GM12878 (cell line): ENCODE results near the gene TPST1. TPM values are rescaled to one million over a fixed set of nuclear protein-coding genes. Genes with fewer than 3 reads are reported as not detected.

Experiments
- ATAC-seq: fragments of 200-7000 bp; cut with Tn5 transposase; 3 replicates; pipeline ENCODE4 v1.9.1; 2020; ENCODE audit warnings: mild to moderate bottlenecking, moderate library complexity
- BruUV-seq: library from RNA; stranded (reverse); fragments of 400-500 nt; replicated peaks from 2 replicates; lab custom pipeline; 2021; lab: Mats Ljungman, UMichigan
- CTCF ChIA-PET: fragments of 300-600 bp; sonication (Branson Sonifier 250); formaldehyde crosslinking; extraction: SDS; loops from one replicate; lab custom pipeline; 2021; ENCODE audit warnings: inconsistent platforms; lab: Yijun Ruan, JAX
- POLR2A ChIA-PET: fragments of 350-600 bp; formaldehyde crosslinking; extraction: SDS; loops from one replicate; lab custom pipeline; 2021; ENCODE audit warnings: inconsistent platforms; lab: Charles Lee
- RAD21 ChIA-PET: fragments of 300-600 bp; sonication (Branson Sonifier 250); formaldehyde crosslinking; loops from one replicate; lab custom pipeline; 2023; ENCODE audit warnings: antibody characterized with exemption; ENCODE audit not compliant: unreplicated experiment; lab: Charles Lee
- SMC1A ChIA-PET: fragments of 300-600 bp; sonication (Branson Sonifier 250); formaldehyde crosslinking; loops from one replicate; lab custom pipeline; 2023; ENCODE audit not compliant: unreplicated experiment, uncharacterized antibody; lab: Charles Lee
- DNase-seq: peaks from one replicate; pipeline ENCODE4 v3.0.0-alpha.2; 2011; ENCODE audit warnings: low read depth, low spot score
- FAIRE-seq: peaks from 3 replicates; lab custom pipeline; 2011; peaks lifted over from hg19 to GRCh38; lab: Jason Lieb, UNC
- H2AFZ ChIP-seq: 2 replicates; pipeline ENCODE4 v1.6.0; 2011; ENCODE audit warnings: low read depth, low read length, control low read depth; ENCODE audit not compliant: control insufficient read depth
- H3K27ac ChIP-seq: 2 replicates; pipeline ENCODE4 v1.5.1; 2011; ENCODE audit warnings: control low read depth; ENCODE audit not compliant: control insufficient read depth, insufficient read depth
- H3K27me3 ChIP-seq, 2 experiments: replicated peaks in 1 of 2; 2 replicates each; pipeline versions ENCODE4 v1.6.0 to v1.6.1; 2011; ENCODE audit warnings: low read length in 1 of 2; ENCODE audit not compliant: control insufficient read depth in 2 of 2, insufficient read depth in 2 of 2
- H3K36me3 ChIP-seq, 2 experiments: 2 replicates each; pipeline ENCODE4 v1.5.1; 2011; ENCODE audit warnings: low read length in 1 of 2; ENCODE audit not compliant: control insufficient read depth in 2 of 2, insufficient read depth in 2 of 2
- H3K4me1 ChIP-seq: 2 replicates; pipeline ENCODE4 v1.6.1; 2011; ENCODE audit warnings: mild to moderate bottlenecking, low read length, moderate library complexity, mixed read lengths; ENCODE audit not compliant: control insufficient read depth, insufficient read depth
- H3K4me2 ChIP-seq: 2 replicates; pipeline ENCODE4 v1.6.0; 2011; ENCODE audit warnings: control low read depth; ENCODE audit not compliant: control insufficient read depth, insufficient read depth
- H3K4me3 ChIP-seq: fragments of 200-600 bp; sonication (generic); 2 replicates; pipeline ENCODE4 v1.5.1; 2016
- H3K79me2 ChIP-seq: 2 replicates; pipeline ENCODE4 v1.6.0; 2011; ENCODE audit warnings: low read length; ENCODE audit not compliant: control insufficient read depth, insufficient read depth
- H3K9ac ChIP-seq: 2 replicates; pipeline ENCODE4 v1.8.0; 2011; ENCODE audit warnings: low read length, control low read depth, mixed read lengths; ENCODE audit not compliant: control insufficient read depth, insufficient read depth
- H3K9me3 ChIP-seq: replicated peaks from 3 replicates; pipeline ENCODE4 v1.5.1; 2011; ENCODE audit warnings: mild to moderate bottlenecking, low read length; ENCODE audit not compliant: control insufficient read depth, insufficient read depth
- H4K20me1 ChIP-seq: 2 replicates; pipeline ENCODE4 v1.6.0; 2011; ENCODE audit not compliant: control insufficient read depth, insufficient read depth
- BCL11A ChIP-seq: IDR thresholded peaks from 2 replicates; pipeline ENCODE4 v1.6.1; 2011; ENCODE audit warnings: low read depth, low read length
- CHD2 ChIP-seq: IDR thresholded peaks from 2 replicates; pipeline ENCODE4 v1.6.1; 2011; ENCODE audit warnings: low read depth, low read length, improper control_type of control experiment, borderline replicate concordance
- EED ChIP-seq: sonication (generic); IDR thresholded peaks from 2 replicates; pipeline ENCODE4 v1.6.1; 2016; ENCODE audit warnings: antibody characterized with exemption, low read depth
- EGR1 ChIP-seq, 2 experiments: IDR thresholded peaks; 1 replicate in 1 of 2; 2 replicates in 1 of 2; pipeline ENCODE4 v1.6.1; 2011 to 2012; ENCODE audit warnings: low read depth in 2 of 2, low read length in 2 of 2, borderline replicate concordance in 1 of 2, mild to moderate bottlenecking in 1 of 2, moderate library complexity in 1 of 2
- JUND ChIP-seq: IDR thresholded peaks from 2 replicates; pipeline ENCODE4 v1.6.1; 2012; ENCODE audit warnings: low read depth, mild to moderate bottlenecking, low read length, improper control_type of control experiment, moderate library complexity
- NR2C2 ChIP-seq: IDR thresholded peaks from 2 replicates; pipeline ENCODE4 v1.6.1; 2011; ENCODE audit warnings: borderline replicate concordance, low read depth; ENCODE audit not compliant: control insufficient read depth, insufficient read length
- POLR2A ChIP-seq: IDR thresholded peaks from 2 replicates; pipeline ENCODE4 v1.6.1; 2011; ENCODE audit warnings: low read depth, mild to moderate bottlenecking, low read length
- POLR2AphosphoS2 ChIP-seq: IDR thresholded peaks from 2 replicates; pipeline ENCODE4 v1.6.1; 2011; ENCODE audit warnings: low read depth, mild to moderate bottlenecking, low read length, improper control_type of control experiment, moderate library complexity
- POU2F2 ChIP-seq: IDR thresholded peaks from 3 replicates; pipeline ENCODE4 v1.6.1; 2011; ENCODE audit warnings: low read depth, mild to moderate bottlenecking, low read length, borderline replicate concordance
- RELA ChIP-seq: fragments of 450-650 bp; IDR thresholded peaks from 2 replicates; pipeline ENCODE4 v1.8.0; 2014; ENCODE audit warnings: borderline replicate concordance; ENCODE audit not compliant: partially characterized antibody
- SMC3 ChIP-seq: IDR thresholded peaks from 2 replicates; pipeline ENCODE4 v1.6.1; 2011; ENCODE audit warnings: low read length, improper control_type of control experiment, borderline replicate concordance
- SREBF2 ChIP-seq: IDR thresholded peaks from 2 replicates; pipeline ENCODE4 v1.6.1; 2012; ENCODE audit warnings: mild to moderate bottlenecking, low read length
- TAF1 ChIP-seq: IDR thresholded peaks from 2 replicates; pipeline ENCODE4 v1.6.1; 2011; ENCODE audit warnings: mild to moderate bottlenecking, low read depth, low read length, borderline replicate concordance
- WRNIP1 ChIP-seq: IDR thresholded peaks from 2 replicates; pipeline ENCODE4 v1.6.1; 2011; ENCODE audit warnings: low read depth, low read length, improper control_type of control experiment, borderline replicate concordance
- YY1 ChIP-seq: IDR thresholded peaks from 2 replicates; pipeline ENCODE4 v1.6.1; 2011; ENCODE audit warnings: low read depth, mild to moderate bottlenecking, low read length
- WGBS: methylation state at CpG from one replicate; pipeline ENCODE4 v1.1.6; 2016; ENCODE audit warnings: low lambda C conversion rate; ENCODE audit not compliant: insufficient replicate concordance, insufficient coverage; ENCODE audit errors: missing lambda C conversion rate; 5-methylcytosine and 5-hydroxymethylcytosine counted together
- in situ Hi-C: fragments of 300-500 bp; cut with MboI; formaldehyde crosslinking; loops from 9 replicates; pipeline ENCODE4 v1.14.3; 2018; ENCODE audit warnings: mixed read lengths
- intact Hi-C: fragments of 100-400 bp; cut with micrococcal nuclease; formaldehyde crosslinking; loops from one replicate; pipeline ENCODE4 v1.14.2; 2022; ENCODE audit not compliant: unreplicated experiment
- polyA plus RNA-seq, 11 experiments: library from polyadenylated mRNA; depleted of rRNA in 4 of 11; unstranded in 6 of 11; stranded (reverse) in 5 of 11; fragments of >200 nt; fragmentation: Nextera tagmentation in 4 of 11; fragmentation: Illumina TruSeq in 1 of 11; extraction: Ambion mirVana in 4 of 11; extraction: Trizol in 1 of 11; gene quantifications; 1 replicate in 1 of 11; 2 replicates in 10 of 11; pipeline versions ENCODE4 v1.2.1 to v1.2.3, GENCODE V29; 2011 to 2016; ENCODE audit warnings: inconsistent platforms in 2 of 11, missing spikeins in 2 of 11, low read depth in 1 of 11
- total RNA-seq, 4 experiments: library from RNA; depleted of rRNA in 3 of 4; stranded (reverse); fragments of >200 nt in 3 of 4; fragmentation: Illumina TruSeq in 1 of 4; extraction: Trizol in 1 of 4; gene quantifications; 2 replicates each; pipeline versions ENCODE4 v1.2.1 to v1.2.3, GENCODE V29; 2013 to 2021
- TF ChIP-seq, protein P1 (sequence below), 3 experiments: IDR thresholded peaks in 2 of 3; conservative IDR thresholded peaks in 1 of 3; 2 replicates each; pipeline ENCODE4 v1.5.1; 2011; ENCODE audit warnings: low read depth in 3 of 3, low read length in 3 of 3, mild to moderate bottlenecking in 3 of 3, control low read depth in 2 of 3, moderate library complexity in 2 of 3, inconsistent platforms in 1 of 3, mixed read lengths in 1 of 3; ENCODE audit not compliant: control insufficient read depth in 2 of 3, insufficient read depth in 1 of 3; ENCODE audit errors: extremely low read depth in 1 of 3
- TF ChIP-seq, protein P2 (sequence below): IDR thresholded peaks from 2 replicates; pipeline ENCODE4 v1.6.1; 2011; ENCODE audit warnings: mild to moderate bottlenecking, low read depth, low read length, moderate library complexity; ENCODE audit not compliant: insufficient replicate concordance
- TF ChIP-seq, protein P3 (sequence below): IDR thresholded peaks from 2 replicates; pipeline ENCODE4 v1.6.1; 2012; ENCODE audit warnings: low read length, inconsistent platforms

TPST1 gene
- total and polyA plus RNA-seq, 10 of the 15 experiments (the other 5 are each of a cell fraction or from before 2014, with no cell fraction given), result 1.1 to 10.6 (median 7.5) TPM

DNA sequence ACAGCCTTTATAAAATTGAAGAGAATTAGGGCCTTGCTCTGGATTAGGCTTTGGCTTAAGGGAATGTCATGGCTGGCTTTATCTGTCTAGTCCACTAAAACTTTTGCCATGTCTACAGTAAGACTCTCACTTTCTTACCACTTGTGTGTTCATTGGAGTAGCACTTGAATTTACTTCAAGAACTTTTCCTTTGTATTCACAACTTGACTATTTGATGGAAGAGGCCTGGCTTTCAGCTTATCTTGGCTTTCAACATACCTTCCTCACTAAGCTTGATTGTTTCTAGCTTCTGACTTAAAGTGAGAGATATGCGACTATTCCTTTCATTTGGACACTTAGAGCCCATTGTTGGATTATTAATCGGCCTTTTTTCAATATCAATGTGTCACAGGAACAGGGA lies 96.1 kb downstream of the TPST1 start:
- WGBS, result 0% methylated on average over 2 of the region's 2 CpGs
- RAD21 ChIA-PET, result no interaction called here

More for the DNA sequence above, 96.1 kb downstream of the TPST1 start:
- no peaks in the 10 kb centered on the region for H3K79me2 ChIP-seq
- H3K4me2 ChIP-seq, result no peak overlapping the region
- FAIRE-seq (no peak), DNase-seq (no peak), ATAC-seq (no peak)
- no peaks in the 10 kb centered on the region; the same call in 2 of the 3 replicates for H3K9me3 ChIP-seq
- CTCF ChIA-PET, result no interaction called here
- intact Hi-C loops (no loop called here), in situ Hi-C loops (no loop called here)
- H4K20me1 ChIP-seq, result no peaks in the 10 kb centered on the region
- H3K4me1 ChIP-seq, result no peaks in the 10 kb centered on the region
- no TSS peak for BruUV-seq
- no peak overlapping the region for H3K9ac ChIP-seq
- TF ChIP-seq, protein P1, sequence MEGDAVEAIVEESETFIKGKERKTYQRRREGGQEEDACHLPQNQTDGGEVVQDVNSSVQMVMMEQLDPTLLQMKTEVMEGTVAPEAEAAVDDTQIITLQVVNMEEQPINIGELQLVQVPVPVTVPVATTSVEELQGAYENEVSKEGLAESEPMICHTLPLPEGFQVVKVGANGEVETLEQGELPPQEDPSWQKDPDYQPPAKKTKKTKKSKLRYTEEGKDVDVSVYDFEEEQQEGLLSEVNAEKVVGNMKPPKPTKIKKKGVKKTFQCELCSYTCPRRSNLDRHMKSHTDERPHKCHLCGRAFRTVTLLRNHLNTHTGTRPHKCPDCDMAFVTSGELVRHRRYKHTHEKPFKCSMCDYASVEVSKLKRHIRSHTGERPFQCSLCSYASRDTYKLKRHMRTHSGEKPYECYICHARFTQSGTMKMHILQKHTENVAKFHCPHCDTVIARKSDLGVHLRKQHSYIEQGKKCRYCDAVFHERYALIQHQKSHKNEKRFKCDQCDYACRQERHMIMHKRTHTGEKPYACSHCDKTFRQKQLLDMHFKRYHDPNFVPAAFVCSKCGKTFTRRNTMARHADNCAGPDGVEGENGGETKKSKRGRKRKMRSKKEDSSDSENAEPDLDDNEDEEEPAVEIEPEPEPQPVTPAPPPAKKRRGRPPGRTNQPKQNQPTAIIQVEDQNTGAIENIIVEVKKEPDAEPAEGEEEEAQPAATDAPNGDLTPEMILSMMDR (IDR thresholded peaks at IDR 0.05 in 2 of 3, conservative IDR thresholded peaks at IDR 0.05 in 1 of 3; ENCODE audit: control insufficient read depth in 2 of 3, extremely low read depth in 1 of 3, insufficient read depth in 1 of 3, low read depth in 3 of 3, low read length in 3 of 3), result no peak
- TF ChIP-seq RELA, result no peak
- TF ChIP-seq TAF1, result no peak
- TF ChIP-seq EGR1 (IDR thresholded peaks at IDR 0.05; ENCODE audit: borderline replicate concordance in 1 of 2, low read depth in 2 of 2, low read length in 2 of 2), result no peak
- no peak for TF ChIP-seq SREBF2
- TF ChIP-seq POLR2A, result no peak
- no peak for TF ChIP-seq EED
- no peak for TF ChIP-seq POLR2AphosphoS2
- no peak for TF ChIP-seq YY1
- no peak for TF ChIP-seq BCL11A
- TF ChIP-seq, protein P2, sequence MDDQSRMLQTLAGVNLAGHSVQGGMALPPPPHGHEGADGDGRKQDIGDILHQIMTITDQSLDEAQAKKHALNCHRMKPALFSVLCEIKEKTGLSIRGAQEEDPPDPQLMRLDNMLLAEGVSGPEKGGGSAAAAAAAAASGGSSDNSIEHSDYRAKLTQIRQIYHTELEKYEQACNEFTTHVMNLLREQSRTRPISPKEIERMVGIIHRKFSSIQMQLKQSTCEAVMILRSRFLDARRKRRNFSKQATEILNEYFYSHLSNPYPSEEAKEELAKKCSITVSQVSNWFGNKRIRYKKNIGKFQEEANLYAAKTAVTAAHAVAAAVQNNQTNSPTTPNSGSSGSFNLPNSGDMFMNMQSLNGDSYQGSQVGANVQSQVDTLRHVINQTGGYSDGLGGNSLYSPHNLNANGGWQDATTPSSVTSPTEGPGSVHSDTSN, result no peak
- TF ChIP-seq JUND, result no peak
- TF ChIP-seq, protein P3, sequence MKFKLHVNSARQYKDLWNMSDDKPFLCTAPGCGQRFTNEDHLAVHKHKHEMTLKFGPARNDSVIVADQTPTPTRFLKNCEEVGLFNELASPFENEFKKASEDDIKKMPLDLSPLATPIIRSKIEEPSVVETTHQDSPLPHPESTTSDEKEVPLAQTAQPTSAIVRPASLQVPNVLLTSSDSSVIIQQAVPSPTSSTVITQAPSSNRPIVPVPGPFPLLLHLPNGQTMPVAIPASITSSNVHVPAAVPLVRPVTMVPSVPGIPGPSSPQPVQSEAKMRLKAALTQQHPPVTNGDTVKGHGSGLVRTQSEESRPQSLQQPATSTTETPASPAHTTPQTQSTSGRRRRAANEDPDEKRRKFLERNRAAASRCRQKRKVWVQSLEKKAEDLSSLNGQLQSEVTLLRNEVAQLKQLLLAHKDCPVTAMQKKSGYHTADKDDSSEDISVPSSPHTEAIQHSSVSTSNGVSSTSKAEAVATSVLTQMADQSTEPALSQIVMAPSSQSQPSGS, result no peak
- no peak for TF ChIP-seq WRNIP1
- no peak for TF ChIP-seq POU2F2
- TF ChIP-seq CHD2, result no peak
- no peak for TF ChIP-seq NR2C2
- TF ChIP-seq SMC3, result no peak
- POLR2A ChIA-PET, result no interaction called here
- no peaks in the 10 kb centered on the region for H3K27me3 ChIP-seq
- no peaks in the 10 kb centered on the region for H3K36me3 ChIP-seq
- no peak overlapping the region for H3K4me3 ChIP-seq
- H2AFZ ChIP-seq, result no peak overlapping the region
- no peak overlapping the region for H3K27ac ChIP-seq
- SMC1A ChIA-PET, result interaction anchor here (0.9 kb wide), 1 partner anchor 9 kb away, joined by 4 read pairs; no protein-coding TSS in a partner anchor
